GM21367 (cell line): Measurements from ENCODE around the gene TRIM2.

ENCODE experiments used
- ATAC-seq: cut with Tn5 transposase; IDR thresholded peaks from one replicate; pipeline ENCODE4 v1.9.1; 2021; ENCODE audit not compliant: unreplicated experiment

TRIM2 gene

GRCh38 chr4:153366486-153366885 is 162.2 kb downstream of the TRIM2 start:
- no peak for ATAC-seq

DNA sequence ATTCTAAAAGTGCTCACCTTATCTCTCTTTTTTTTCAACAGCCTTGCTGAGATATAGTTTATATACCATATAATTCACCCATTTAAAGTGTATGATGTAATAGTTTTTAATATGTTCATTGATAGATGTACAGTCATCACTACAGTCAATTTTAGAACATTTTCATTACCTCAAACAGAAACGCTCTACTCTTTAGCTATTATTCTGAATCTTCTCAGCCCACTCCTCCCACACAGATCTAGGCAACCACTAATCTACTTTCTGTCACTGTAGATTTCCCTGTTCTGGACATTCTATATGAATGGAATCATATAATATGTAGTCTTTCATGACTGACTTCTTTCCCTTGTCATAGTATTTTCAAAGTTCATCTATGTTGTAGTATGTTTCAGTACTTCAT is 162.8 kb downstream of the TRIM2 start:
- no peak for ATAC-seq

GRCh38 chr4:153369021-153369420 is 164.8 kb downstream of the TRIM2 start:
- ATAC-seq: no peak

- ATAC-seq: no peak
Measured at GRCh38 chr4:153371701-153372234, 167.5 kb downstream of the TRIM2 start.

DNA sequence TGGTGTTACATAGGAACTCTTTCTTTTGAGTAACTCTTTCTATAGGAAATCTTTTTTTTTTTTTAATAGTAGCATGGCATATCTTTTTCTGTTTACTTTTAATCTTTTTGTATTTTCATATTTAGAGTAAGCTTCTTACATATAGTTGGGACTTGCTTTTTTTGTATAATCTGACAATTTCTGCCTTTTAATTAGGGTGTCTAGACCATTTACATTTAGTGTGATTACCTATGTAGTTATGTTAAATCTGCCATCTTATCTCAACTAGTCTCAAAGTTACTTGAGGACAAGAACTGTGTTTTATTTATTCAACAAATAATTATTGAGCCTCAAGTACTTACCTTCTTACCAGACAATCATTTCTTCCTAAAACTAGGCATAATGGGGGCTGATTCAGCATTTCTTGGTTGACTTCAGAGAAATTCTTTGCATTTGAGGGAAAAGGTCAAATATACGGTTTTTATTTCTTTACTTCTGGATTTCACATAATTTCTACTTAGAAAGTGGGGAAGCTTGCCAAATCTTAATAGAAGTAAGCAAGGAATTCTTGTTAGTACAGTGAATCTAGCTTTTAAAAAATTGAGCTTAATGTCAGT is 168.8 kb downstream of the TRIM2 start:
- ATAC-seq: no peak

- ATAC-seq: no peak
Measured at GRCh38 chr4:153374442-153374841, 170.2 kb downstream of the TRIM2 start.

DNA sequence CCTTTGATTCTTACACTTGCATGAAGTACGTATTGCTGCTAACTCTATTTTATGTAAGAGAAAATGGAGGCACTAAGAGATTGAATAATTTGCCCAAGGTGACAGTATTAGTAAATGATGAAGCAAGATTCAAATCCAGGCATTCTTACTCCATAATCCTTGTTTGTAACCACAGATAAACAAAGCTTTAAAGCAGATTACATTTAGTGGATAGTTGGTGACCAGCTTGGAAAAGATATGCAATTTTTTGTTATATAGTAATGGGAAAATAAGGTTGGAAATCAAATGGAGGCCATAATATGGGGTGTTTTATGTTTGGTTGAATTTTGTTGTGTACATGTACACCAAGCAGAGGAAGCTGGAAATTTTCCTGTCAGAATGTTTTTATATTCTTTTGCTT is 171.1 kb downstream of the TRIM2 start:
- no peak for ATAC-seq

- ATAC-seq: no peak
Measured at GRCh38 chr4:153383131-153383530, 178.9 kb downstream of the TRIM2 start.

- ATAC-seq: no peak
Measured at GRCh38 chr4:153384160-153384559, 179.9 kb downstream of the TRIM2 start.

- ATAC-seq: no peak
Measured at GRCh38 chr4:153385784-153386183, 181.5 kb downstream of the TRIM2 start.

- no peak for ATAC-seq
Measured at GRCh38 chr4:153387981-153388380, 183.7 kb downstream of the TRIM2 start.
